ENCODE measurements around the gene TGFB1I1.

DNA sequence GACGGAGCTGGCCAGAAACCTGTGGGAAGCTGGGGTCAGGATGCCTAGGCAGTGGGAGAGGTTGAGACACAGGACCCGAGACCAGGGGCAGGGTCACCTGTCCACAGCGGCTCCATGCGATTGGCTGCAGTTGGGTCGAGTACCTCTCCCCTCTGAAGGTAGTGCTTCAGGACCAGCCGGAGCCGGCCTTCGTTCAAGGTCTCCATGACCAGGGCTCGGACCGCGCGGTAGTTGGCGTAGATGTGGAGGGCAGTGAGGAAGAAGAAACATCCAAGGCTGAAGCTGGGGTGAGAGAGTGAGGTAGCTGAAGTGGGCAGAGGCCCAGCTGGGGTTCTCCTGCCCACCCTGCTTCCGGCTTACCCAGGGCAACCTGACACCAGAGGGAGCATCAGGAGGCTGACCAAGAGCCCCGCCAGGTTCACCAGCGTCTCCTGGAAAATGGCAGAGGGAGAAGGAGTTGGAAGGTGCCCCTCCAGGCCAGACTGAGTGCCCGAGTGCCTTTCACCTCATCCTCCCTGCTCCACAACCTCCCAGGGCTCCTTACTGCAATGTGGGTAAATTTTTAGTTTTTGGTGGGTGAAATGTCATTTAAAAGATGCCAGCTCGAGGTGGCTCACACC lies 21.7 kb downstream of the TGFB1I1 start:
- no peak for TF ChIP-seq POLR2A (IDR thresholded peaks at IDR 0.05; ENCODE audit: low read depth, low read length)
- no peak for TF ChIP-seq POLR2AphosphoS5 (IDR thresholded peaks at IDR 0.05; ENCODE audit: low read depth, low read length)
- no peak for TF ChIP-seq TAF1 (IDR thresholded peaks at IDR 0.05; ENCODE audit: borderline replicate concordance, low read depth, low read length)
